HG02943 (cell line): ENCODE measurements around the gene ZNF804A.

Experiments used
- ATAC-seq: cut with Tn5 transposase; IDR thresholded peaks from one replicate; pipeline ENCODE4 v1.9.1; 2021; ENCODE audit warnings: mild to moderate bottlenecking, low read depth, moderate library complexity; ENCODE audit not compliant: unreplicated experiment

Gene ZNF804A

GRCh38 chr2:184598316-184599053 lies at the start of gene ZNF804A:
Gene ZNF804A, plus strand, starts transcription at chr2:184598529. Its CDS starts 431 bp downstream, at chr2:184598960.
- peak; percentile 89 for ATAC-seq

- no peak for ATAC-seq
Measured at GRCh38 chr2:184549153-184549552, 49.2 kb upstream of the ZNF804A start.

- ATAC-seq, result no peak
Measured at GRCh38 chr2:184551626-184552025, 46.7 kb upstream of the ZNF804A start.

- ATAC-seq, result no peak
Measured at GRCh38 chr2:184554736-184555135, 43.6 kb upstream of the ZNF804A start.

DNA sequence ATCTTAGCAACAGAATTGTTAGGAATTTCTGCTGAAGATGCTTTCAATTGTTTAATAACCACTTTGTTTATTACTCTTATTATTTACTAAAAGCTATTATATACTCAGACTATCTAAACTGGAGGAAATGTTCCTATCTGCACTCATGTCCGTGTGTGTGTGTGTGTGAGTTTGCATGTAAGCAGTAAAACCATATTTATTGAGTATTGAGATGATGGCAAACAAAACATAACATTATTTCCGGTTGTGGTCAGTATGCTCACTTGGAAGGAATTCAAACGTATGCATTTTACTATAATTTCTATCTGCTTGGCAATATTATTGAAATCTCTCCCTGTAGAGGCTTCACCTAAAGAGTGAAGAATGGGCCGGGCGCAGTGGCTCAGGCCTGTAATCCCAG lies 43.0 kb upstream of the ZNF804A start:
- no peak for ATAC-seq

DNA sequence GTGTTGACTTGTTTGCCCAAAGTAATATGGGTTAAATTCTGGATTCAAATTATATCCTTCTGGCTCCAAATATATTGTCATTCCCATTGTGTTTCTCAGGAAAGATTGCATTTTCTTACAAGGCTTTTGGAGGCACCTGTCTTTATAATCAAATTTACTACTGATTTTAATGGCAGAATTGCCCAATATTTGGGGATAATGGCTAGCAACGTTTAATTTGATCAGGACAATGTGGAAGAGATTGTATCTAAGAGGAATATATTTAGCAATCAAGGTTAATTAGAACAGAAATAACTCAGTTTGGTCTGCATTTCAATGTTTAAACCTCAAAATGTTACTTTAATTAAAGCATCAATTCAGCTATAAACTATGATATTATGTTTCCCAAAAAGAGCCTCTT lies 41.7 kb upstream of the ZNF804A start:
- no peak for ATAC-seq

- ATAC-seq, result no peak
Measured at GRCh38 chr2:184558713-184559464, 39.4 kb upstream of the ZNF804A start.

DNA sequence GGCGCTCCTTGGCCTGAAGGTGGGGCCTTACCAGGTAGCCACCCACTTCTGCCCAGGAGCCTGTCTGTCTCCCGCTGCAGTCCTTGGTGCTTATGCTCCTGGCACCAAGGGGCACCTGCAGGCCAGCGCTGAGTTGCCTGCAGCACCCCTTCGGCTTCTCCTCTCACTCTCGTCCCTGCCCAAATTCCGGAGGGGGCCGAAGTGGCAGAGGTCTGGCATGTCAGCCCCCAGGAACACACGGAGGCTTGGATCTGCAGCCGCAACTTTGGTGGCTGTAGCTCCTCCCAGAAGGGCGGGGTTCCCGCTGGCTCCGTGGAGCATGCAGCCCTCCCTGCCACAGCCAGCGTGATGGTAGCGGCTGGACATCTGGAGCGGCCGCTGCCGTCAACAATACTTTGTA lies 37.7 kb upstream of the ZNF804A start:
- no peak for ATAC-seq

DNA sequence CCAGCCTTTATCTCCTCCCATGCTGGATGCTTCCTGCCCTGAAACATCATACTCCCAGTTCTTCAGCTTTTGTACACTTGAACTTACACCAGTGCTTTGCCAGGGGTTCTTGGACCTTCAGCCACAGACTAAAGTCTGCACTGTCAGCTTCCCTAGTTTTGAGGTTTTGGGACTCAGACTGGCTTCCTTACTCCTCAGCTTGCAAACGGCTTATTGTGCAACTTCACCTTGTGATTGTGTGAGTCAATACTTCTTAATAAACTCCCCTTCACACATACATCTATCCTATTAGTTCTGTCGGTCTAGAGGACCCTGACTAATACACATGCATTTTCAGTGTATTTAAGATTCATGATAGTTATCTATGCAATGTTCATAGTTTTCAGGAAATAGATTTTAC lies 35.8 kb upstream of the ZNF804A start:
- ATAC-seq, result no peak

DNA sequence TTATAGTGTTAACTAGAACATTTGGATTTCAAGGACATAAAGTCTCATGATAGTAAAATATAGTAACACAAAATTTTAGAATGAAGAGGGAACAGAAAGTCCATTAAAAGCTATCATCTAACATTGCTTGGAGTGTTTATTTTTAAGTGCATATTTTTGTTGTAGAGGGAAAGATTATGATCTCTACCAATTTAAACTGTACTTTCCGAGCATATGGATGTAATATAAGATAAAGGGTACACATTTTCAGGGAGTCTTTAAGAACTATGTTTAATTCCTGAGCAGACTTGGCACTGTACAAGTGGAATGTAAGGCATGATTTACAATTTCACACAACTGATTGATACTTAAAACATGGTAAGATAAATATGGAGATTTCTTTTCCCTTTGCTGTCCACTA lies 34.2 kb upstream of the ZNF804A start:
- no peak for ATAC-seq

DNA sequence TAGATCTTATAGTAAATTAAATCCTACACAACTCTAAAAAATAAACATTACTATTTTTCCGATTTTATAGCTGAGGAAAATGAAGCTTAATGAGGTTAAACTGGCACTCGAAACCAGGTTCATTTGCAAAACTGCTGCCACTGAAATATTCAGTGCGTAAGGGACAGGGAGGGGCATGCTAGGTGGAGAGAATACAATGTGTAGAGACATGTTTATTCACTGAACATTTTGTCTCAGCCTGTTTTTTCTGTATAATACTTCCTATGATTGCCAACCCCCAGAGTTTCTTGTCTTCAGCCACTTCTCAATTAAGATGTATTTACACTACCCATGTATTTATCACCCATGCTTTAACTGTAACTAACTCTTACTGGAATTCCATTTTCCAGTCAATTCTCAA lies 31.6 kb upstream of the ZNF804A start:
- no peak for ATAC-seq

DNA sequence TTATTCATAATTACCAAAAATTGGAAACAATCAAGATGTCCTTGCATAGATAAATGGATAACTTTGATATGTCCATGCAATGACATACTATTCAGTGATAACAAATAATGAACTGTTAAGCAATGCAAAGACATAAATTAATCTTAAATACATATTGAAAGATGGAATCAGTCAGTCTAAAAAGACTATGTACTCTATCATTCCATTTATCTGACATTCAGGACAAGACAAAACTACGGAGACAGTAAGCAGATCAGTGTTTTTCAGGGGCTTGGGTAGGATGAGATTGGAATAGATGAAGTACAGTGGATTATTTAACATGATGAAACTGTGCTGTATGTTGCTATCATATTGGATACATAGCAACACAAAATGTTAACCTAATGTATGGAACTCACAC lies 21.3 kb upstream of the ZNF804A start:
- no peak for ATAC-seq

DNA sequence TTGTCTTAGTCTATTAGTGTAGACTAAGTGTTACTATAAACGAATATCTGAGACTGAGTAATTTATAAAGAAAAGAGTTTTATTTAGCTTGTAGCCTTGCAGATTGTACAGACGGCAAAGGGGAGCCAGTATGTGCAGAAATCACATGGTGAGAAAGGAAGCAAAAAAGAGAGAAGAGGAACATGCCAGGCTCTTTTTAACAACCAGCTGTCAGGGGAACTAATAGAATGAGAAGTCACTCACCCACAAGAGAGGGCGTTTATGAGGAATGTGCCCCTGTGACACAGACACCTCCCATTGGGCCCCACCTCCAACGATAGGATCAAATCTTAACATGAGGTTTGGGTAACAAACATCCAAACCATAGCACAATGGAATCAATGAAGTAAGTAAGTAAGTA lies 20.6 kb upstream of the ZNF804A start:
- ATAC-seq, result no peak

- ATAC-seq, result no peak
Measured at GRCh38 chr2:184579226-184579625, 19.1 kb upstream of the ZNF804A start.

- no peak for ATAC-seq
Measured at GRCh38 chr2:184581391-184581790, 16.9 kb upstream of the ZNF804A start.

DNA sequence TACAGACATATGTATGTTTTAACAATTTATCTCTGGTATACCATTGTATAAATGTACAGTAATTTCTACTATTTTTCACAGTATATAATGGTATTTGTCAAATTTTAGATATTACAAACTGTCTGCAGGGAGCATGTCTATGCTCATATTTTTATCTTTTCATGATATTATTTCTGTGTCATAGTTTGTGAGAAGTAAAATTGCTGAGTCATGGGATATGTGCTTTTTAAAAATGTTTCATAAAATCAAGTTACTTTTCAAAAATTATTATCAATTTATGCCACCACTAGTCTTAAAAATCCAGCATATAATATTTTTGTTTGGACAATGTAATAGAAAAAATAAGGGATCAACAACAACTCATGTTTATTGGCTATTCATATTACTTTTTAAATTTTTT lies 9.1 kb upstream of the ZNF804A start:
- ATAC-seq, result no peak

GRCh38 chr2:184596819-184597411 lies 1.4 kb upstream of the ZNF804A start:
- no peak for ATAC-seq

DNA sequence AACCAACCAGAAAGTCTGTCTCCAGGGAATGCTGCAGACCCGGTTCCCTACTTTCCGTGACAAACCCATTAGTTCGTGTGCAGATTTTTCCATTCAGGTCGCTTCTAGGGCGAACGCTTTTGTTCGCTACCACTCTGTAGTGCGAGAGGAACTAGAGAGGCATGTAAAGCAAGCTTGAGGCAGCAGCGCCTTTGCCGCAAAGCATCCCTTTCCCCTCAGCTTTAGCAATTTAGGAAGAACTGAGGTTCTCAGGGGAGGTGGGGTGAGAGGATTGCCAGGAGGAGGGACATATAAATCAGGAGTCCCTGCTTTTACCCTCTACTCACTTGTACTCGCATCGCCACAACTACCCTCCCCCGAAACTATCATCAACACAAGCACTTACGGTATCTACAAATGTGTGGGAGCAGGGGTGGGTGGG lies 748 bp upstream of the ZNF804A start:
- ATAC-seq, result peak; percentile 23

GRCh38 chr2:184598002-184598315 lies 370 bp upstream of the ZNF804A start:
- ATAC-seq, result no peak

- ATAC-seq, result peak; percentile 25
Measured at GRCh38 chr2:184599054-184599871, 934 bp downstream of the ZNF804A start.

DNA sequence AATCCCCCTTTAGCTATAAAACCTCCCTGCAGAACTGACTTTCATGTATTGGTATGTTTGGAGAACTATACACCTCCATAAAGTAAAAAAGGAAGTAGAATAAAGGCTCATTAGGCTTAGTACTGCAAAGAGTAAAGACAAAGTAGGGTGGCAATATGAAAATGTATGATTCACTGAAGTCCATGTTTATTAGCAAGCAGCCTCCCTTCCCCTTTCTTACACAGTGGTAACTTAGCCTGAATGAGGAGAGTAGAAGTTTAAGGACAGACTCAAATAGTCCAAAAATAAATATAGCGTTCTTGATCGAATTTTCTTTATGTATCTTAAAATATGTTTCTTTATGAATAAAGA lies 1.5 kb downstream of the ZNF804A start:
- no peak for ATAC-seq
